Measurements from ENCODE around the gene FAM120AOS. TPM values are rescaled to one million over a fixed set of nuclear protein-coding genes. Genes with fewer than 3 reads are reported as not detected.

Gene FAM120AOS
- total RNA-seq, 1 donor from 2014 or later: 41.7 TPM

- Histone ChIP-seq H3K4me3 (ENCODE audit: low read depth, low read length) (no peak overlapping the region), H3K36me3 (ENCODE audit: control insufficient read depth, insufficient read depth, low read length) (no peaks in the 10 kb centered on the region), H3K27me3 (ENCODE audit: control insufficient read depth, insufficient read depth, low read length) (no peaks in the 10 kb centered on the region)
- DNase-seq (ENCODE audit: low read depth): no peak
- TF ChIP-seq CTCF (IDR thresholded peaks at IDR 0.05; ENCODE audit: insufficient read depth, low read length, poor library complexity, severe bottlenecking): no peak
These were observed 30.3 kb downstream of the FAM120AOS start for GRCh38 chr9:93422977-93423616.

- H3K27me3 ChIP-seq (ENCODE audit: control insufficient read depth, insufficient read depth, low read length): no peaks in the 10 kb centered on the region
- TF ChIP-seq CTCF (IDR thresholded peaks at IDR 0.05; ENCODE audit: insufficient read depth, low read length, poor library complexity, severe bottlenecking): no peak
- no peaks in the 10 kb centered on the region for H3K36me3 ChIP-seq (ENCODE audit: control insufficient read depth, insufficient read depth, low read length)
- no peak overlapping the region for H3K4me3 ChIP-seq (ENCODE audit: low read depth, low read length)
- DNase-seq (ENCODE audit: low read depth): no peak
These were observed 34.4 kb downstream of the FAM120AOS start for GRCh38 chr9:93419023-93419422.

- Histone ChIP-seq H3K27me3 (ENCODE audit: control insufficient read depth, insufficient read depth, low read length) (no peaks in the 10 kb centered on the region), H3K4me3 (ENCODE audit: low read depth, low read length) (no peak overlapping the region), H3K36me3 (ENCODE audit: control insufficient read depth, insufficient read depth, low read length) (no peaks in the 10 kb centered on the region)
- TF ChIP-seq CTCF (IDR thresholded peaks at IDR 0.05; ENCODE audit: insufficient read depth, low read length, poor library complexity, severe bottlenecking): no peak
- no peak for DNase-seq (ENCODE audit: low read depth)
These were observed 35.8 kb downstream of the FAM120AOS start for GRCh38 chr9:93417538-93417937.

- TF ChIP-seq CTCF (IDR thresholded peaks at IDR 0.05; ENCODE audit: insufficient read depth, low read length, poor library complexity, severe bottlenecking): no peak
- H3K36me3 ChIP-seq (ENCODE audit: control insufficient read depth, insufficient read depth, low read length): no peaks in the 10 kb centered on the region
- DNase-seq (ENCODE audit: low read depth): no peak
- no peak overlapping the region for H3K4me3 ChIP-seq (ENCODE audit: low read depth, low read length)
- H3K27me3 ChIP-seq (ENCODE audit: control insufficient read depth, insufficient read depth, low read length): no peaks in the 10 kb centered on the region
These were observed 36.7 kb downstream of the FAM120AOS start for GRCh38 chr9:93416530-93417235.

- DNase-seq (ENCODE audit: low read depth): no peak
- Histone ChIP-seq H3K27me3 (ENCODE audit: control insufficient read depth, insufficient read depth, low read length) (no peaks in the 10 kb centered on the region), H3K36me3 (ENCODE audit: control insufficient read depth, insufficient read depth, low read length) (no peaks in the 10 kb centered on the region), H3K4me3 (ENCODE audit: low read depth, low read length) (no peak overlapping the region)
- no peak for TF ChIP-seq CTCF (IDR thresholded peaks at IDR 0.05; ENCODE audit: insufficient read depth, low read length, poor library complexity, severe bottlenecking)
These were observed 38.1 kb downstream of the FAM120AOS start for GRCh38 chr9:93415176-93415690.
